NCI-H1105 (cell line): ENCODE results near the gene NUP42.
"Not testable (repeated sequence)": the region's sequence is repeated elsewhere in the genome, so short reads cannot be mapped to it uniquely, and the experiment has no call there.

Experiments used
- DNase-seq: peaks from one replicate; lab custom pipeline; 2025; lab: John Stamatoyannopoulos, UW

The NUP42 gene

GRCh38 chr7:23205577-23205908 is 23.7 kb downstream of the NUP42 start:
- DNase-seq: no peak

GRCh38 chr7:23205909-23206767 is 24.3 kb downstream of the NUP42 start:
- DNase-seq: peak; percentile 20

- DNase-seq: no peak
Observed at GRCh38 chr7:23207021-23207420, 25.2 kb downstream of the NUP42 start.

GRCh38 chr7:23207884-23208283 is 26.0 kb downstream of the NUP42 start:
- no peak for DNase-seq

- DNase-seq: no peak
Observed at GRCh38 chr7:23208316-23208715, 26.5 kb downstream of the NUP42 start.

GRCh38 chr7:23210506-23210905 is 28.7 kb downstream of the NUP42 start:
- no peak for DNase-seq

- no peak for DNase-seq
Observed at GRCh38 chr7:23211589-23211988, 29.7 kb downstream of the NUP42 start.

GRCh38 chr7:23212395-23212794 is 30.5 kb downstream of the NUP42 start:
- no peak for DNase-seq

- no peak for DNase-seq
Observed at GRCh38 chr7:23212841-23213240, 31.0 kb downstream of the NUP42 start.

- no peak for DNase-seq
Observed at GRCh38 chr7:23213755-23214154, 31.9 kb downstream of the NUP42 start.

- DNase-seq: no peak
Observed at GRCh38 chr7:23214423-23214822, 32.6 kb downstream of the NUP42 start.

GRCh38 chr7:23214938-23215337 is 33.1 kb downstream of the NUP42 start:
- DNase-seq: no peak

GRCh38 chr7:23216021-23216420 is 34.2 kb downstream of the NUP42 start:
- DNase-seq: no peak

GRCh38 chr7:23218196-23218595 is 36.3 kb downstream of the NUP42 start:
- DNase-seq: no peak

- DNase-seq: no peak
Observed at GRCh38 chr7:23220690-23221305, 39.0 kb downstream of the NUP42 start.

GRCh38 chr7:23222439-23223030 is 40.7 kb downstream of the NUP42 start:
- no peak for DNase-seq

GRCh38 chr7:23224364-23224763 is 42.5 kb downstream of the NUP42 start:
- not testable (repeated sequence) for DNase-seq

GRCh38 chr7:23226844-23227450 is 45.1 kb downstream of the NUP42 start:
- no peak for DNase-seq

- no peak for DNase-seq
Observed at GRCh38 chr7:23228412-23228811, 46.6 kb downstream of the NUP42 start.

GRCh38 chr7:23230641-23231101 is 48.8 kb downstream of the NUP42 start:
- no peak for DNase-seq

- no peak for DNase-seq
Observed at GRCh38 chr7:23232966-23233365, 51.1 kb downstream of the NUP42 start.

GRCh38 chr7:23234569-23235296 is 52.9 kb downstream of the NUP42 start:
- DNase-seq: no peak
